ENCODE measurements around the gene OR51B2. TPM values are rescaled to one million over a fixed set of nuclear protein-coding genes. Genes with fewer than 3 reads are reported as not detected.

The OR51B2 gene
- polyA plus RNA-seq, 1 donor from 2014 or later, result not detected

- no peaks in the 10 kb centered on the region for H3K9me3 ChIP-seq (ENCODE audit: low read length)
- H3K4me2 ChIP-seq (ENCODE audit: low read length), result no peak overlapping the region
- H3K36me3 ChIP-seq (ENCODE audit: insufficient read depth, low read length), result no peaks in the 10 kb centered on the region
- H4K20me1 ChIP-seq (ENCODE audit: insufficient read depth), result no peaks in the 10 kb centered on the region
- H3K79me2 ChIP-seq (replicated peaks; ENCODE audit: insufficient read depth, low read length), result no peaks in the 10 kb centered on the region
- H3K4me3 ChIP-seq (ENCODE audit: low read length), result no peak overlapping the region
- H3K9ac ChIP-seq (ENCODE audit: low read length), result no peak overlapping the region
- H3K9me2 ChIP-seq (ENCODE audit: insufficient read depth, low read length), result no peaks in the 10 kb centered on the region
- H3F3A ChIP-seq (ENCODE audit: insufficient read depth, low read length, poor library complexity, severe bottlenecking), result no peaks in the 10 kb centered on the region
- no peaks in the 10 kb centered on the region for H3K27me3 ChIP-seq (ENCODE audit: insufficient read depth, low read depth, low read length)
- no peak overlapping the region for H2AFZ ChIP-seq (ENCODE audit: low read depth, low read length)
- no peak overlapping the region for H3K27ac ChIP-seq (ENCODE audit: low read length)
- TF ChIP-seq CTCF (IDR thresholded peaks at IDR 0.05; ENCODE audit: poor library complexity, severe bottlenecking) (no peak), RAD21 (conservative IDR thresholded peaks at IDR 0.05) (no peak), POLR2AphosphoS5 (IDR thresholded peaks at IDR 0.05) (no peak), EZH2 (IDR thresholded peaks at IDR 0.05; ENCODE audit: borderline replicate concordance, insufficient read depth, low read length, poor library complexity, severe bottlenecking) (no peak), EP300 (conservative IDR thresholded peaks at IDR 0.05; ENCODE audit: poor library complexity, severe bottlenecking) (no peak), TAF1 (IDR thresholded peaks at IDR 0.05; ENCODE audit: low read depth) (no peak), SMC3 (conservative IDR thresholded peaks at IDR 0.05; ENCODE audit: poor library complexity) (no peak), REST (IDR thresholded peaks at IDR 0.05; ENCODE audit: borderline replicate concordance) (no peak)
These were observed 35.1 kb downstream of the OR51B2 start for GRCh38 chr11:5288906-5289550.

- no peak for TF ChIP-seq TAF1 (IDR thresholded peaks at IDR 0.05; ENCODE audit: low read depth)
- no peak for TF ChIP-seq EP300 (conservative IDR thresholded peaks at IDR 0.05; ENCODE audit: poor library complexity, severe bottlenecking)
- TF ChIP-seq SMC3 (conservative IDR thresholded peaks at IDR 0.05; ENCODE audit: poor library complexity), result no peak
- no peak for TF ChIP-seq REST (IDR thresholded peaks at IDR 0.05; ENCODE audit: borderline replicate concordance)
- no peak for TF ChIP-seq POLR2AphosphoS5 (IDR thresholded peaks at IDR 0.05)
- no peak for TF ChIP-seq RAD21 (conservative IDR thresholded peaks at IDR 0.05)
- no peak for TF ChIP-seq CTCF (IDR thresholded peaks at IDR 0.05; ENCODE audit: poor library complexity, severe bottlenecking)
- TF ChIP-seq MXI1 (conservative IDR thresholded peaks at IDR 0.05; ENCODE audit: poor library complexity, severe bottlenecking), result no peak
- no peak for TF ChIP-seq EZH2 (IDR thresholded peaks at IDR 0.05; ENCODE audit: borderline replicate concordance, insufficient read depth, low read length, poor library complexity, severe bottlenecking)
These were observed 35.8 kb downstream of the OR51B2 start for GRCh38 chr11:5288108-5288905.

More at GRCh38 chr11:5288108-5288905, 35.8 kb downstream of the OR51B2 start:
- H3K9me2 ChIP-seq (ENCODE audit: insufficient read depth, low read length), result no peaks in the 10 kb centered on the region
- no peaks in the 10 kb centered on the region for H3K27me3 ChIP-seq (ENCODE audit: insufficient read depth, low read depth, low read length)
- no peak overlapping the region for H3K4me3 ChIP-seq (ENCODE audit: low read length)
- H2AFZ ChIP-seq (ENCODE audit: low read depth, low read length), result no peak overlapping the region
- no peak overlapping the region for H3K4me2 ChIP-seq (ENCODE audit: low read length)
- H3F3A ChIP-seq (ENCODE audit: insufficient read depth, low read length, poor library complexity, severe bottlenecking), result no peaks in the 10 kb centered on the region
- no peak overlapping the region for H3K27ac ChIP-seq (ENCODE audit: low read length)
- H4K20me1 ChIP-seq (ENCODE audit: insufficient read depth), result no peaks in the 10 kb centered on the region
- H3K9me3 ChIP-seq (ENCODE audit: low read length), result no peaks in the 10 kb centered on the region
- H3K36me3 ChIP-seq (ENCODE audit: insufficient read depth, low read length), result no peaks in the 10 kb centered on the region
- H3K79me2 ChIP-seq (replicated peaks; ENCODE audit: insufficient read depth, low read length), result no peaks in the 10 kb centered on the region
- no peak overlapping the region for H3K9ac ChIP-seq (ENCODE audit: low read length)
